ENCODE measurements around the gene LILRA6. TPM values are rescaled to one million over a fixed set of nuclear protein-coding genes. Genes with fewer than 3 reads are reported as not detected.

Gene LILRA6
- total and polyA plus RNA-seq, 10 of the 15 experiments (the other 5 are each of a cell fraction or from before 2014, with no cell fraction given) = 0.04 to 1.7 (median 0.09) TPM; not detected in 2

GRCh38 chr19:54188215-54188871, 54.2 kb downstream of the LILRA6 start (continued):
- TF ChIP-seq, protein P1, sequence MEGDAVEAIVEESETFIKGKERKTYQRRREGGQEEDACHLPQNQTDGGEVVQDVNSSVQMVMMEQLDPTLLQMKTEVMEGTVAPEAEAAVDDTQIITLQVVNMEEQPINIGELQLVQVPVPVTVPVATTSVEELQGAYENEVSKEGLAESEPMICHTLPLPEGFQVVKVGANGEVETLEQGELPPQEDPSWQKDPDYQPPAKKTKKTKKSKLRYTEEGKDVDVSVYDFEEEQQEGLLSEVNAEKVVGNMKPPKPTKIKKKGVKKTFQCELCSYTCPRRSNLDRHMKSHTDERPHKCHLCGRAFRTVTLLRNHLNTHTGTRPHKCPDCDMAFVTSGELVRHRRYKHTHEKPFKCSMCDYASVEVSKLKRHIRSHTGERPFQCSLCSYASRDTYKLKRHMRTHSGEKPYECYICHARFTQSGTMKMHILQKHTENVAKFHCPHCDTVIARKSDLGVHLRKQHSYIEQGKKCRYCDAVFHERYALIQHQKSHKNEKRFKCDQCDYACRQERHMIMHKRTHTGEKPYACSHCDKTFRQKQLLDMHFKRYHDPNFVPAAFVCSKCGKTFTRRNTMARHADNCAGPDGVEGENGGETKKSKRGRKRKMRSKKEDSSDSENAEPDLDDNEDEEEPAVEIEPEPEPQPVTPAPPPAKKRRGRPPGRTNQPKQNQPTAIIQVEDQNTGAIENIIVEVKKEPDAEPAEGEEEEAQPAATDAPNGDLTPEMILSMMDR (IDR thresholded peaks at IDR 0.05 in 2 of 3, conservative IDR thresholded peaks at IDR 0.05 in 1 of 3; ENCODE audit: control insufficient read depth in 2 of 3, extremely low read depth in 1 of 3, insufficient read depth in 1 of 3, low read depth in 3 of 3, low read length in 3 of 3) = no peak
- TF ChIP-seq TBL1XR1 (IDR thresholded peaks at IDR 0.05; ENCODE audit: low read depth, low read length) (no peak), BMI1 (IDR thresholded peaks at IDR 0.05; ENCODE audit: borderline replicate concordance) (no peak)
- TF ChIP-seq, protein P2, sequence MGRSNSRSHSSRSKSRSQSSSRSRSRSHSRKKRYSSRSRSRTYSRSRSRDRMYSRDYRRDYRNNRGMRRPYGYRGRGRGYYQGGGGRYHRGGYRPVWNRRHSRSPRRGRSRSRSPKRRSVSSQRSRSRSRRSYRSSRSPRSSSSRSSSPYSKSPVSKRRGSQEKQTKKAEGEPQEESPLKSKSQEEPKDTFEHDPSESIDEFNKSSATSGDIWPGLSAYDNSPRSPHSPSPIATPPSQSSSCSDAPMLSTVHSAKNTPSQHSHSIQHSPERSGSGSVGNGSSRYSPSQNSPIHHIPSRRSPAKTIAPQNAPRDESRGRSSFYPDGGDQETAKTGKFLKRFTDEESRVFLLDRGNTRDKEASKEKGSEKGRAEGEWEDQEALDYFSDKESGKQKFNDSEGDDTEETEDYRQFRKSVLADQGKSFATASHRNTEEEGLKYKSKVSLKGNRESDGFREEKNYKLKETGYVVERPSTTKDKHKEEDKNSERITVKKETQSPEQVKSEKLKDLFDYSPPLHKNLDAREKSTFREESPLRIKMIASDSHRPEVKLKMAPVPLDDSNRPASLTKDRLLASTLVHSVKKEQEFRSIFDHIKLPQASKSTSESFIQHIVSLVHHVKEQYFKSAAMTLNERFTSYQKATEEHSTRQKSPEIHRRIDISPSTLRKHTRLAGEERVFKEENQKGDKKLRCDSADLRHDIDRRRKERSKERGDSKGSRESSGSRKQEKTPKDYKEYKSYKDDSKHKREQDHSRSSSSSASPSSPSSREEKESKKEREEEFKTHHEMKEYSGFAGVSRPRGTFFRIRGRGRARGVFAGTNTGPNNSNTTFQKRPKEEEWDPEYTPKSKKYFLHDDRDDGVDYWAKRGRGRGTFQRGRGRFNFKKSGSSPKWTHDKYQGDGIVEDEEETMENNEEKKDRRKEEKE (IDR thresholded peaks at IDR 0.05) = no peak

- H3K27ac ChIP-seq (ENCODE audit: control insufficient read depth, insufficient read depth) = no peak overlapping the region
- ChIA-PET CTCF (interaction anchor here (1.8 to 3.9 kb wide), 3 partner anchors 27 to 204 kb away, joined by 4 to 21 read pairs (median 17); partner anchors contain the start of gene LENG1), RAD21 (ENCODE audit: unreplicated experiment) (no interaction called here), POLR2A (no interaction called here), SMC1A (ENCODE audit: uncharacterized antibody, unreplicated experiment) (no interaction called here)
- no peak overlapping the region for H3K9ac ChIP-seq (ENCODE audit: control insufficient read depth, insufficient read depth, low read length)
- H3K4me2 ChIP-seq (ENCODE audit: control insufficient read depth, insufficient read depth) = no peak overlapping the region
- WGBS (ENCODE audit: insufficient coverage, insufficient replicate concordance, low lambda C conversion rate, missing lambda C conversion rate) = 88% methylated on average over 11 of the region's 11 CpGs
- no peaks in the 10 kb centered on the region for H4K20me1 ChIP-seq (ENCODE audit: control insufficient read depth, insufficient read depth)
- intact Hi-C loops (cut with micrococcal nuclease; ENCODE audit: unreplicated experiment) (no loop called here), in situ Hi-C loops (cut with MboI) (no loop called here)
- no peak overlapping the region for H2AFZ ChIP-seq (ENCODE audit: control insufficient read depth, low read depth, low read length)
- H3K79me2 ChIP-seq (ENCODE audit: control insufficient read depth, insufficient read depth, low read length) = peaks cover 14% of the 10 kb centered on the region
- H3K4me3 ChIP-seq = no peak overlapping the region
- BruUV-seq (replicated peaks) = no TSS peak
- no peak for DNase-seq (ENCODE audit: low read depth, low spot score)
- H3K9me3 ChIP-seq (replicated peaks; ENCODE audit: control insufficient read depth, insufficient read depth, low read length) = no peaks in the 10 kb centered on the region
- H3K36me3 ChIP-seq (ENCODE audit: control insufficient read depth in 2 of 2, insufficient read depth in 2 of 2, low read length in 1 of 2) = no peaks in the 10 kb centered on the region
- no peak for FAIRE-seq
- peaks cover 10% of the 10 kb centered on the region for H3K4me1 ChIP-seq (ENCODE audit: control insufficient read depth, insufficient read depth, low read length)
- no peaks in the 10 kb centered on the region for H3K27me3 ChIP-seq (replicated peaks in 1 of 2; ENCODE audit: control insufficient read depth in 2 of 2, insufficient read depth in 2 of 2, low read length in 1 of 2)
- no peak for ATAC-seq
- TF ChIP-seq JUNB (IDR thresholded peaks at IDR 0.05) = no peak
- no peak for TF ChIP-seq BMI1 (IDR thresholded peaks at IDR 0.05; ENCODE audit: borderline replicate concordance)
- TF ChIP-seq RCOR1 (conservative IDR thresholded peaks at IDR 0.05; ENCODE audit: low read depth, low read length) = no peak
- TF ChIP-seq, protein P3, sequence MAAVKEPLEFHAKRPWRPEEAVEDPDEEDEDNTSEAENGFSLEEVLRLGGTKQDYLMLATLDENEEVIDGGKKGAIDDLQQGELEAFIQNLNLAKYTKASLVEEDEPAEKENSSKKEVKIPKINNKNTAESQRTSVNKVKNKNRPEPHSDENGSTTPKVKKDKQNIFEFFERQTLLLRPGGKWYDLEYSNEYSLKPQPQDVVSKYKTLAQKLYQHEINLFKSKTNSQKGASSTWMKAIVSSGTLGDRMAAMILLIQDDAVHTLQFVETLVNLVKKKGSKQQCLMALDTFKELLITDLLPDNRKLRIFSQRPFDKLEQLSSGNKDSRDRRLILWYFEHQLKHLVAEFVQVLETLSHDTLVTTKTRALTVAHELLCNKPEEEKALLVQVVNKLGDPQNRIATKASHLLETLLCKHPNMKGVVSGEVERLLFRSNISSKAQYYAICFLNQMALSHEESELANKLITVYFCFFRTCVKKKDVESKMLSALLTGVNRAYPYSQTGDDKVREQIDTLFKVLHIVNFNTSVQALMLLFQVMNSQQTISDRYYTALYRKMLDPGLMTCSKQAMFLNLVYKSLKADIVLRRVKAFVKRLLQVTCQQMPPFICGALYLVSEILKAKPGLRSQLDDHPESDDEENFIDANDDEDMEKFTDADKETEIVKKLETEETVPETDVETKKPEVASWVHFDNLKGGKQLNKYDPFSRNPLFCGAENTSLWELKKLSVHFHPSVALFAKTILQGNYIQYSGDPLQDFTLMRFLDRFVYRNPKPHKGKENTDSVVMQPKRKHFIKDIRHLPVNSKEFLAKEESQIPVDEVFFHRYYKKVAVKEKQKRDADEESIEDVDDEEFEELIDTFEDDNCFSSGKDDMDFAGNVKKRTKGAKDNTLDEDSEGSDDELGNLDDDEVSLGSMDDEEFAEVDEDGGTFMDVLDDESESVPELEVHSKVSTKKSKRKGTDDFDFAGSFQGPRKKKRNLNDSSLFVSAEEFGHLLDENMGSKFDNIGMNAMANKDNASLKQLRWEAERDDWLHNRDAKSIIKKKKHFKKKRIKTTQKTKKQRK (IDR thresholded peaks at IDR 0.05; ENCODE audit: low read depth, low read length) = no peak
- TF ChIP-seq, protein P4, sequence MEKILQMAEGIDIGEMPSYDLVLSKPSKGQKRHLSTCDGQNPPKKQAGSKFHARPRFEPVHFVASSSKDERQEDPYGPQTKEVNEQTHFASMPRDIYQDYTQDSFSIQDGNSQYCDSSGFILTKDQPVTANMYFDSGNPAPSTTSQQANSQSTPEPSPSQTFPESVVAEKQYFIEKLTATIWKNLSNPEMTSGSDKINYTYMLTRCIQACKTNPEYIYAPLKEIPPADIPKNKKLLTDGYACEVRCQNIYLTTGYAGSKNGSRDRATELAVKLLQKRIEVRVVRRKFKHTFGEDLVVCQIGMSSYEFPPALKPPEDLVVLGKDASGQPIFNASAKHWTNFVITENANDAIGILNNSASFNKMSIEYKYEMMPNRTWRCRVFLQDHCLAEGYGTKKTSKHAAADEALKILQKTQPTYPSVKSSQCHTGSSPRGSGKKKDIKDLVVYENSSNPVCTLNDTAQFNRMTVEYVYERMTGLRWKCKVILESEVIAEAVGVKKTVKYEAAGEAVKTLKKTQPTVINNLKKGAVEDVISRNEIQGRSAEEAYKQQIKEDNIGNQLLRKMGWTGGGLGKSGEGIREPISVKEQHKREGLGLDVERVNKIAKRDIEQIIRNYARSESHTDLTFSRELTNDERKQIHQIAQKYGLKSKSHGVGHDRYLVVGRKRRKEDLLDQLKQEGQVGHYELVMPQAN (conservative IDR thresholded peaks at IDR 0.05) = no peak
- TF ChIP-seq TCF12 (IDR thresholded peaks at IDR 0.05; ENCODE audit: low read depth, low read length) = no peak
- TF ChIP-seq PAX5 (IDR thresholded peaks at IDR 0.05; ENCODE audit: borderline replicate concordance, low read depth, low read length) = no peak
- no peak for TF ChIP-seq CHD1 (IDR thresholded peaks at IDR 0.05; ENCODE audit: low read depth, low read length)
- no peak for TF ChIP-seq RBBP5 (conservative IDR thresholded peaks at IDR 0.05)
Observed at GRCh38 chr19:54186934-54187381, 55.6 kb downstream of the LILRA6 start.
